ES-I3 (cell line): ENCODE results near the gene DRAP1.
"Not testable (repeated sequence)": the region's sequence is repeated elsewhere in the genome, so short reads cannot be mapped to it uniquely, and the experiment has no call there.

Source experiments
- H3K36me3 ChIP-seq: 2 replicates; pipeline ENCODE4 v1.6.1; 2013; ENCODE audit warnings: mild to moderate bottlenecking, low read length, control low read depth, moderate library complexity; ENCODE audit not compliant: insufficient read depth
- H3K4me1 ChIP-seq: 2 replicates; pipeline ENCODE4 v1.6.1; 2013; ENCODE audit warnings: mild to moderate bottlenecking, control low read depth, low read length; ENCODE audit not compliant: insufficient read depth
- H3K9ac ChIP-seq: 2 replicates; pipeline ENCODE4 v1.6.1; 2013; ENCODE audit warnings: low read depth, mild to moderate bottlenecking, low read length, moderate library complexity
- H3K9me3 ChIP-seq: 2 replicates; pipeline ENCODE4 v1.6.1; 2013; ENCODE audit warnings: mild to moderate bottlenecking, low read length, moderate library complexity; ENCODE audit not compliant: control insufficient read depth, insufficient read depth

DRAP1 gene

DNA sequence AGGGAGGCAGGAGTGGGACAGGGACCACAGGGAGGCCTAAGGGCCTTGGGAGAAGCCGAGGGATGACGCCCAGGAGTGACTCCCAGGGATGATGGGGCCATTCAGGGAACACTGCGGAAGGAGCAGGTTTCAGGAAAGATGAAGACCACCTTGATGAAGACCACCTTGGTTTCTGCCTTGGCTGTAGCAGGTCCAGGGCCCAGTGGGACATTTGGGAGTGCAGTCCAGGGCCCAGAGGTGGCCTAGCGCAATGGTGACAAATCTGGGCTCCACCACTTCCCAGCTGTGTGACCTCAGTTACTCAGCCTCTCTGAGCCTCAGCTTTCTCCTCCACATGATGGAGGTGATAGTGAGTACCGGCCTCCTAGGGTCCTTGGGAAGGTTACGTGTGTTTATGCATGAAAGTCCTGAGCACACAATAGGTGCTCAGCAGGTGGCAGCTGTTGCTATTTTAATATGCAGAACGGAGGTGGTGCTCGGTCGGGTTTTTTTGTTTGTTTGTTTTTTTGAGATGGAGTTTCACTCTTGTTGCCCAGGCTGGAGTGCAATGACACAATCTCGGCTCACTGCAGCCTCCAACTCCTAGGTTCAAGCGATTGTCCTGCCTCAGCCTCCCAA is 26.8 kb downstream of the DRAP1 start:
- Histone ChIP-seq H3K9me3 (no peaks in the 10 kb centered on the region), H3K4me1 (peaks cover 12% of the 10 kb centered on the region; the same call in 1 of the 2 replicates), H3K36me3 (no peaks in the 10 kb centered on the region), H3K9ac (no peak overlapping the region)

DNA sequence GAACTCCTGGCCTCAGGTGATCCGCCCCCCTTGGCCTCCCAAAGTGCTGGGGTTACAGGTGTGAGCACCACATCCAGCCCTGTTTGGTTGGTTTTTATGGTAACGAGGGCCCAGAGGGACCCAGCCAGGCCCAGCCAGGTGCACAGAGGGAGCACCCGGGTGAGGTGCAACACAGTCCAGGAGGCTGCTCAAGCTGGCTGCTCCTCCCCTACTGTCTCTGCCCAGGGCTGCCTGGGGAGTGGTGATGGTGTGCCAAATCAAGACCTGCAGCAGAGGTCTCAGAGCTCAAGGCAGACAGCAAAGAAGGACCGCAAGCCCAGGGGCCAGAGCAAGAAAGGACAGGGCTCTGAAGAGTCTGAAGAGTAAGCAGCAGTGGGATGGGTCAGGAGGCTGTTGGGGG is 27.4 kb downstream of the DRAP1 start:
- H3K9ac ChIP-seq: no peak overlapping the region
- H3K36me3 ChIP-seq: no peaks in the 10 kb centered on the region
- peaks cover 12% of the 10 kb centered on the region; the same call in 1 of the 2 replicates for H3K4me1 ChIP-seq
- H3K9me3 ChIP-seq: no peaks in the 10 kb centered on the region

DNA sequence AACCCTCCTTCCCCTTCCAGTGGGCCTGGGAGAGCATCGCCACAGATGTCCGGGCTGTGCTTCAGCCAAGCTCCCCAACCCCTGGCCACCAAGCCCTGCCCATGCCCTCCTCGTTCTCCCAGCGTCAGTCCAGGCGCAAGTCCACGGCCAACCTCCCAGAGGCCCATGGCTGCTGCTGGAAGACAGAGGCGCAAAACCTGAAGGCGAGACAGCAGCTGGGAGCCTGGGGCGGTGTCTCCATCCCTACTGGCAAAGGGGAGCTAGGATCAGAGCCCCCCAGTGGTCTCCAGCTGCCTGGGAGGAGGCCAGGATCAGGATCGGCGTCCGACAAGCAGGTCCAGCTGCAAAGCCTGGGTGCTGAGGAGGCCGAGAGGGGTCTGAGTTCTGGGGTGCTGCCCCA is 27.9 kb downstream of the DRAP1 start:
- Histone ChIP-seq H3K9ac (no peak overlapping the region), H3K36me3 (no peaks in the 10 kb centered on the region), H3K9me3 (no peaks in the 10 kb centered on the region), H3K4me1 (peaks cover 12% of the 10 kb centered on the region; the same call in 1 of the 2 replicates)

DNA sequence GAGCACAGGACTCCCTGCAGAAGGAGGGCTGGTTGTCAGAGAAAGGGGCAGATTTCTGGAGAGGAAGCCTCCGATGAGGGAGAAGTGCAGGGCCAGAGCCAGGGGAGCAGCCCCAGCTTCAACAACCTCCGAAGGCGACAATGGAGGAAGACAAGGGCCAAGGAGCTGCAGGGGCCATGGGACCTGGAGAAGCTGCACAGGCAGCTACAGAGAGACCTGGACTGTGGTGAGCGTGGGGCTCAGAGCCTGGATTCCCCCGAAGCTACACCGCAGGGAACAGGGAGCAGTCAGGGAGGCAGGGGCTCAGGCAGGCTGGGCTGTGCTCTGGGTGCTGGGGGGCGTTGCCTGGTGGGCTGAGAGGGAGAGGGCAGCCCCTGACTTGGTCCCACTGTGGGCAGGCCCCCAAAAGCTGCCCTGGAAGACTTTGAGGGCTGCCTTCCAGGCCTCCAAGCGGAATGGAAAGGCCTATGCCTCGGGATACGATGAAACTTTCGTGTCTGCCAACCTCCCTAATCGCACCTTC is 28.4 kb downstream of the DRAP1 start:
- Histone ChIP-seq H3K4me1 (peaks cover 12% of the 10 kb centered on the region; the same call in 1 of the 2 replicates), H3K9ac (no peak overlapping the region), H3K36me3 (no peaks in the 10 kb centered on the region), H3K9me3 (no peaks in the 10 kb centered on the region)

DNA sequence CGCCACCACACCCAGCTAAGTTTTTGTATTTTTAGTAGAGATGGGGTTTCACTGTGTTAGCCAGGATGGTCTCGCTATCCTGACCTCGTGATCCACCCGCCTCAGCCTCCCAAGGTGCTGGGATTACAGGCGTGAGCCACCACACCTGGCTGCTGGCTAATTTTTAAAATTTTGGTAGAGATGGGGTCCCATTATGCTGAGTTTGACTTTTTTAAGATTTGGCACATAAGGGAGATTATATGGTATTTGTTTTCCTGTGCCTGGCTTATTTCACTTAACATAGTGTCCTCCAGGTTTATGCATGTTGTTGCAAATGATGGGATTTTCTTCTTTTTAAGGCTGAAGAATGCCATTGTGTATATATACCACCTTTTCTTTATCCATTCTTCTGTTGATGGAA is 31.5 kb downstream of the DRAP1 start:
- H3K9ac ChIP-seq, H3K4me1 ChIP-seq, H3K9me3 ChIP-seq, H3K36me3 ChIP-seq: not testable (repeated sequence)

DNA sequence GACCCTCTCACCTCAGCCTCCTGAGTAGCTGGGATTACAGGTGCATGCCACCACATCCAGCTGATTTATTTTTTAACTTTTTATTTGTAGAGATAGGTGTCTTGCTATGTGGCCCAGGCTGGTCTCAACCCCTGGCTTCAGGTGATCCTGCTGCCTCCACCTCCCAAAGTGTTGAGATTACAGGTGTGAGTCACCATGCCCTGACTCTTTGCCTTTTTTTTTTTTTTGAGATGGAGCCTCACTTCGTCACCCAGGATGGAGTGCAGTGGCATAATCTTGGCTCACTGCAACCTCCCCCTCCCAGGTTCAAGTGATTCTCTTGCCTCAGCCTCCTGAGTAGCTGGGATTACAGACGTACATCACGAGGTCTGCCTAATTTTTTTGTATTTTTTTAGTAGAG is 32.4 kb downstream of the DRAP1 start:
- not testable (repeated sequence) for H3K36me3 ChIP-seq, H3K4me1 ChIP-seq, H3K9ac ChIP-seq, H3K9me3 ChIP-seq

DNA sequence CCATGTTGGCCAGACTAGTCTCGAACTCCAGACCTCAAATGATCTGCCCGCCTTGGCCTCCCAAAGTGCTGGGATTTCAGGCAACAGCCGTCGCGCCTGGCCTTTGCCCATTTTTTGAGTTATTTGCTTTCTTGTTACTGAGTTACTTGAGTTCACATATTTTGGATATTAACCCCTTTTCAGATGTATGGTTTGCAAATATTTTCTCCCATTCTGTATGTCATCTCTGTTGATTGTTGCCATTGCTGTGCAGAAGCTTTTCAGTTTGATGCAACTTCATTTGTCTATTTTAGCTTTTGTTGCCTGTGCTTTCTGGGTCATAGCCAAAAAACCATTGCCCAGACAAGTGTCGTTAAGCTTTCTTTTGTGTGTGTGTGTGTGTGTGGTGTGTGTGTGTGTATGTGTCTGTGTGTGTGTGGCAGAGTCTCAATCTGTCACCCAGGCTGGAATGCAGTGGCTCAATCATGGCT is 32.9 kb downstream of the DRAP1 start:
- Histone ChIP-seq H3K9ac (no peak overlapping the region), H3K4me1 (no peaks in the 10 kb centered on the region), H3K36me3 (no peaks in the 10 kb centered on the region), H3K9me3 (no peaks in the 10 kb centered on the region)

DNA sequence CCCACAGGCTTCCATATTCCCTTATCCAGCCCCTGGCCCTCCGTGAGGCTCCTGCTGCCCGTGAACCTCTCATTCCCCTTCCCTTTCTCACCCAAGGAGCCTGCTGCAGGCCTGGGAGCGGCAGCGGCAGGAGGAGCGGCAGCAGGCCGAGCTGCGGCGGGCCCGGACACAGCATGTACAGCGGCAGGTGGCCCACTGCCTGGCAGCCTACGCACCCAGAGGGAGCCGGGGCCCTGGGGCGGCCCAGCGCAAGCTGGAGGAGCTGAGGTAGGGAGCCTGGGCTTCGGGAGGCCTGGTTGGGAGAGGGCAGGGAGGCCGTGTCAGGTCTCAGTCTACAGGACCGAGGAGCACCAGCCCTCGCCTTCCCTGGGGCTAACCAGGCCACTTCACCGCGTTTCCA is 34.2 kb downstream of the DRAP1 start:
- Histone ChIP-seq H3K4me1 (no peaks in the 10 kb centered on the region), H3K9me3 (no peaks in the 10 kb centered on the region), H3K9ac (no peak overlapping the region), H3K36me3 (no peaks in the 10 kb centered on the region)

DNA sequence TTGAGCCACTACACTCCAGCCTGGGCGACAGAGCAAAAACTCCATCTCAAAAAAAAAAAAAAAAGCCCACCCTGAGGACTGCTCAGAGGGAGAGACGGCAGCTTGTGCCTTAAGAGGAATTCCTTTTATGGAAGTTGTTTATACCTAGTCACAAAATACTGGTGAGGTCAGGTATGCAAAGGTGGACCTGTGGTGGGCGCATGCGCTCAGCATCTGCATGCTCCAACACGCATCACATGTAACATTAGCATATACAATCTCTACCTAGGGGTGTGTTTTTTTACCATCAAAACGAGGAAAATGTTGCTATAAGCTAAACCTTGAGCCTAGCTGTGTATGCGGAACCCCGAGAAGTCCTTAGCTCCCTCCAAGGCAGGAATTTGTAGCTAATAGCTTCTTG is 35.5 kb downstream of the DRAP1 start:
- Histone ChIP-seq H3K9ac (no peak overlapping the region), H3K36me3 (no peaks in the 10 kb centered on the region), H3K4me1 (no peaks in the 10 kb centered on the region; the same call in 1 of the 2 replicates), H3K9me3 (no peaks in the 10 kb centered on the region)

DNA sequence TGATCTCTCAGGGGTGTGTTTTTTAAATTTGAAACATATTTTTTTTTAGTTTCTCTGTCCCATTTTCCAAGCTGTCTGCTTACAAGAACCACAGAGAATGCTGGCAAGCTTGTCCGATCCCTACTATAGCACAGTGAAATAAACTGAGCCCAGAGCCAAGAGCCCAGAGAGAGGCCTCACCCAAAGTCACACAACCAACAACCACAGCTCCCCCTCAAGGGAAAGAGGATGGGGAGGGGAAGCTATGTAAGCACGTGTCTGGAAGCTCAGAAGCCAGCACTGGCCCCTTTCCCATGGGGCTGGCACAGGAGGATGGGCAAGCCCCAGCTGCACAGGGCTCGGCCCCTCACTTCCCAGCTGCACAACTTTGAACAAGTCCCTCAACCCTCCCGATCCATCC is 39.1 kb downstream of the DRAP1 start:
- Histone ChIP-seq H3K36me3 (no peaks in the 10 kb centered on the region), H3K9ac (no peak overlapping the region), H3K9me3 (no peaks in the 10 kb centered on the region), H3K4me1 (peaks cover 10% of the 10 kb centered on the region)

DNA sequence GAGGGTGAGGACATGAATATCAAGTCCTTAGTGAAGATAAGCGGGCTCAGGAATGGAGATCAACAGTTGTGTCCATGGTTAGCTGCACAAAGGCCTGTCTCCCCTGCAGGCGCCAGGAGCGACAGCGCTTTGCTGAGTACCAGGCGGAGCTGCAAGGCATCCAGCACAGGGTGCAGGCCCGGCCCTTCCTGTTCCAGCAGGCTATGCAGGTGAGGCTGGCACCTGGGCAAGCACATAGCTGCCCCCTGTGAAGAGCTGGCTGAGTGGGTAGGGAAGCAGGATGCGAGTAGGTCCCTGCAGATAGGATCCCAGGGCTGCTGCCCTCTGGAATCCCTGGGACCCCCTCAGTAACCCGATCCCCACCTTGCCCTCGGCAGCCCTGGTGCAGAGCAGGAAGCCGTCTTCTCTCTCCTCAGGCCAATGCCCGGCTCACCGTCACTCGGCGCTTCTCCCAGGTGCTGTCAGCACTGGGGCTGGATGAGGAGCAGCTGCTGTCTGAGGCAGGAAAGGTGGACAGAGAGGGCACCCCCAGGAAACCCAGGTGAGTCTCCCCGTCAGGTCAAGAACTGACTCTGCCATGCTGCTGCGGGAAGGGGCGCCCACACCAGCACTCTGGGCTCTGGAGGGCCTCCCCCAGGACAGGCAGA is 39.7 kb downstream of the DRAP1 start:
- H3K9ac ChIP-seq: no peak overlapping the region
- H3K9me3 ChIP-seq: no peaks in the 10 kb centered on the region
- peaks cover 10% of the 10 kb centered on the region for H3K4me1 ChIP-seq
- H3K36me3 ChIP-seq: no peaks in the 10 kb centered on the region

DNA sequence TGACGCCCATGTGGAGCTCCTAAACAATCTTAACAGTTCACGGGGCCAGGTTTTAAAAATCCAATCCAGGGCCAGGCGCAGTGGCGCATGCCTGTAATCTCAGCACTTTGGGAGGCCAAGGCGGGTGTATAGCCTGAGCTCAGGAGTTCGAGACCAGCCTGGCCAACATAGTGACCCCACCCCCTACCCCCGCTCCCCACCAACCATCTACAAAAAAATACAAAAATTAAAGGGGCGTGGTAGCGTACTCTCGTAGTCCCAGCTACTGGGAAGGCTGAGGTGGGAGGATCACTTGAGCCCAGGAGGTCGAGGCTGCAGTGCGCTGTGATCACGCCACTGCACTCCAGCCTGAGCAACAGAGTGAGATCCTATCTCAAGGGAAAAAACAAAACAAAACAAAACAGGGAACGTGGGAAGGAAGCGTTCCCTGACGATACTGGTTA is 41.6 kb downstream of the DRAP1 start:
- peaks cover 5% of the 10 kb centered on the region for H3K36me3 ChIP-seq

DNA sequence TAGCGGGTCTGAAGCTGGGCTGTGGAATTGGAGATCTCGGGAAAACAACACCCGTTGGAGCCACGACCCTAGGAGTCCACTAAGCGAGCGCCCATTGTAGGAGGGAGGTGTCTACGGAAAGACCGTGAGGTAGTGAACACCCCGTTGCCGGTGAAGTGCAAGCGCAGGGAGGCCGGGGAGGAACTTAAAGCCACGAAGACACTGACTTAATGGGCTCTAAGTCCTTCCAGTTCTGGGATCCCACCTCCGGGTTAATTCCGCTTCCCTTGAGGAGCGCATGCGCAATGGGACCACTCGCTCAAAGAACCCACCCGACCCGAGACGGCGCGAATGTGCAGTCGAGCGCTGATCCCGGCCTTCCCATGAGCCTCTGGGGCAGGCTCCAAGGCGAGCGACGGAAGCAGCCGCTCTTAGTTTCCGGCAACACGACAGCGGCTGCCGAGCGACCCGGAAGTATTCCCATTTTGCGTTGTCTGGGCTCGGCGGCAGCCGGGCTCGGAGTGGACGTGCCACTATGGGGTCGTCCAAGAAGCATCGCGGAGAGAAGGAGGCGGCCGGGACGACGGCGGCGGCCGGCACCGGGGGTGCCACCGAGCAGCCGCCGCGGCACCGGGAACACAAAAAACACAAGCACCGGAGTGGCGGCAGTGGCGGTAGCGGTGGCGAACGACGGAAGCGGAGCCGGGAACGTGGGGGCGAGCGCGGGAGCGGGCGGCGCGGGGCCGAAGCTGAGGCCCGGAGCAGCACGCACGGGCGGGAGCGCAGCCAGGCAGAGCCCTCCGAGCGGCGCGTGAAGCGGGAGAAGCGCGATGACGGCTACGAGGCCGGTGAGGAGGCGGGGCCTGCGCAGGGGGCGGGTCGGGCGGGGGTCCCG is 42.3 kb downstream of the DRAP1 start, which contains the start of gene SART1:
SART1 (plus strand) TSS at position 468 of the 874 bp plus-strand sequence; CDS start at position 515, 47 bp downstream.
- peaks cover 10% of the 10 kb centered on the region for H3K4me1 ChIP-seq
- no peaks in the 10 kb centered on the region for H3K9me3 ChIP-seq
- peak within 1 kb of the TSS; percentile 59 for H3K9ac ChIP-seq
- H3K36me3 ChIP-seq: peaks cover 5% of the 10 kb centered on the region

More for the DNA sequence above, 41.6 kb downstream of the DRAP1 start:
- peak overlapping the region; percentile 59 for H3K9ac ChIP-seq
- peaks cover 10% of the 10 kb centered on the region for H3K4me1 ChIP-seq
- no peaks in the 10 kb centered on the region for H3K9me3 ChIP-seq

DNA sequence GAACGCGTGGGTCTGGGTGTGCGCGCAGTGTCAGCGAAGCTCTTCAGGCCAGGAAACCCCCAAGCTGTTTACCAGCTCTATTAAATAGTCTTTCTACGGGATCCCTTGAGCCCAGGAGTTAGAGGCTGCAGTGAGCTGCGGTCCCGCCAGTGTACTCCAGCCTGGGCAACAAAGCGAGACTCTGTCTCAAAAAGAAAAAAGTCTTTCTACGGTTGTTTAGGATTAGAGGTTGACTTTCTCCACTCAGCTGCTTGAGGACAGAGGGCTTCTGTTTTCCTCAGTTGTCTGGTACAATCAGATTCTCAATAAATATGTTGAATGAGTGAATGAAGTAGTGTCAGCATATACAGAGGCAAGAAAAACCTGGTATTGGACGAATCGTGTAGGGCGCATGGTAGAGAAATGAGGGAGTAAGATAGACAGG is 42.9 kb downstream of the DRAP1 start:
- H3K9me3 ChIP-seq: no peaks in the 10 kb centered on the region
- H3K36me3 ChIP-seq: peaks cover 7% of the 10 kb centered on the region
- peaks cover 10% of the 10 kb centered on the region for H3K4me1 ChIP-seq
- peak overlapping the region; percentile 59 for H3K9ac ChIP-seq
